Smooth muscle cell of bladder (primary cell): ENCODE results near the gene ATG9A. TPM values are rescaled to one million over a fixed set of nuclear protein-coding genes. Genes with fewer than 3 reads are reported as not detected.

Source experiments
- total RNA-seq: library from RNA; depleted of rRNA; stranded (reverse); fragments of >200 nt; gene quantifications from 2 replicates; pipeline ENCODE4 v1.2.3, GENCODE V29; 2014

ATG9A gene
- total RNA-seq, result 31.1 and 43.0 TPM in 2 replicates

GRCh38 chr2:219229305-219230058 is at the start of gene ATG9A, which contains the start of gene ANKZF1:
Gene ATG9A (minus strand): TSS chr2:219229636. CDS start chr2:219228024, 1,612 bp downstream.
Gene ANKZF1 (plus strand): TSS chr2:219229806. CDS start chr2:219230258, 452 bp downstream.

DNA sequence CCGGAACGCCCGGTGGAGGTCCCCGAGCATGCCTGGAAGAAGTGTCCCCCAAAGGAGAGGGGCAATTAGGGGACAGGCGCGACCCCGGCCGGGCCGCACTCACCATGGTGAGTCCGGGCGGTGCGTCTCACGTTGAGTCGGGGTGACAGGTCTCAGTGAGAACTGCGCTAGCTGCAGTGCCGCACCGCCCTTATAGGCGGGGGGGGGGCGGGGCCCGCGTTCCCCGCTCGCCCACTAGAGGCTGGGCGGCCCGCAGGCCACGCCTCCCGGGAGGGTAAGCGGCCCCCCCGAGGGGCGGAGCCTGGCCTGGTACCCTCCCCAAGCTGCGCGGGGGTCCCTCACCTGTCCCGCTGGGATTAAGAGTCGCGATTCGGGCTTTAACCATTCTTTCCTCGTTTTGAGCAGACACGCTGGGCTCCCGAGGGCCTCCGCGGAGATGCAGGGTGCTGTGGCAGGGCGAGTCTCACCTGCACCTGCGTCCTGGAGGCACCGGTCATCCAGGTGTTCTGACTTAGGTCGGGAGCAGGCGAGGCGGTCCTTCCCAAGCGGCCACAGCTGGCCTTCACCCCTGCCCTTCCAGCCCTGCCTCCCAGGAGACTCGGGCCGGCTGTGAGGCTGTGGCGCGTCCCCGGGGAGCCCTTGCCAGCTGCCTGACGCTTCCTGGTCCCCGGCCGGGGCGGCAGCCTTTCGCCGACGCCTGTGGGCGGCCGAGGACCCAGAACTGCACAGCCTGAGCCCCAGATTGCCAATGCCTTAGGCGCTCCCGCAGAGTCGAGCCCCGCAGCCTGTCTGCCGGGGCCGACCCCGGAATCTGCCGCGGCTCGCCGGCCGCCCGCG is 24.5 kb upstream of the ATG9A start, which contains the start of gene TUBA4A:
TUBA4A (minus strand) TSS at position 166 of the 837 bp plus-strand sequence; CDS start at position 106, 60 bp downstream.

GRCh38 chr2:219252900-219253752 is 23.7 kb upstream of the ATG9A start, which contains the start of gene TUBA4B:
Gene TUBA4B (plus strand): TSS chr2:219253243. CDS start chr2:219253408, 165 bp downstream.

GRCh38 chr2:219245148-219245898 is 15.9 kb upstream of the ATG9A start, which contains the start of the genes GLB1L and STK16:
Gene GLB1L (minus strand): TSS chr2:219245444. CDS start chr2:219243573, 1,871 bp downstream.
Gene STK16 (plus strand): TSS chr2:219245479. CDS start chr2:219246000, 521 bp downstream.

DNA sequence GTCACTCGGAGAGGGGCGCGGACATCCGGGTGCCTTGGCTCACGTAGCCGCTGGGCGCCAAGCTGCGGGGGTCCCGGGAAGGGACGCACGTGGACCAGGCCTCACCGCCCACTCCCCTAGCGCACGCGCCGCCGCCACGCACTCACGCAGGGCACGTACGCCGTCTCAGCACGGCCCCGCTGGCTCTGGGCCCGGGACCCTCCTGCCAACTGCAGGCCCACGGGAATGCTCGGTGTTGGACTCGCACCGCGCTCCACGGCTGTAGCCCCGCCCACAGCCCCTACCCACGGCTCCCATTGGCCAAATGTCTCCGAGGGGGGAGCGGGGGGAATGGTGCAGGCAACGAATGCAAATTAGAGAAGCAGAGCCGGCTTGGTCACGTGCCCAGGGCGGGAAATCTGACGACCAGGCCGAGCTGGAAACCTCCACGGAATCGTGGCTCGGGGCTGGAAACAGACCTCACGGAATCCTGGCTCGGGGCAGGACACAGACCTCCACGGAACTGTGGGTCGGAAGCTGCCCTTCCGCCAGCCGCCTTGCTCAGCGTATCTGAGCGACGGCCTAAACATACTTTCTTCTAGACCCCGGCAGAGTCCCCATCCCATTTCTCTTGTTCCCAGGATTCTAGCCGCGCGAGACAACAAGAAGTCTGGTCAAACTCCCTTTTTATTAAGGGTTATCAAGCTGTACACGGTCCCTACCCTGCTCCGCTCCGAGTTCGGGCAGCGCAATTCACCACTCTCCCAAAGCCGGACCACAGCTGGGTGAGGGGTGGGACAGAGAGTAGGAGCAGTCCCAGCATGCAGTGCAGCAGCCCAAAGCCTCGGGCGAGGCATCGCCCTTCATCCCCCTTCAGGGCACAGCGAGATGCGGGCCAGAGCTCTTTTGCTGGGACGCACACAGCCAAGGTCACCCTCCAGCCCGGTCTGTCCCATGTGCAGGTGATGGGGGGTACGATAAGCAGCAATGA is 10.4 kb downstream of the ATG9A start, which contains the start of gene ABCB6:
ABCB6 (minus strand) TSS at position 227 of the 970 bp plus-strand sequence. CDS start 285 bp downstream, outside the sequence.

DNA sequence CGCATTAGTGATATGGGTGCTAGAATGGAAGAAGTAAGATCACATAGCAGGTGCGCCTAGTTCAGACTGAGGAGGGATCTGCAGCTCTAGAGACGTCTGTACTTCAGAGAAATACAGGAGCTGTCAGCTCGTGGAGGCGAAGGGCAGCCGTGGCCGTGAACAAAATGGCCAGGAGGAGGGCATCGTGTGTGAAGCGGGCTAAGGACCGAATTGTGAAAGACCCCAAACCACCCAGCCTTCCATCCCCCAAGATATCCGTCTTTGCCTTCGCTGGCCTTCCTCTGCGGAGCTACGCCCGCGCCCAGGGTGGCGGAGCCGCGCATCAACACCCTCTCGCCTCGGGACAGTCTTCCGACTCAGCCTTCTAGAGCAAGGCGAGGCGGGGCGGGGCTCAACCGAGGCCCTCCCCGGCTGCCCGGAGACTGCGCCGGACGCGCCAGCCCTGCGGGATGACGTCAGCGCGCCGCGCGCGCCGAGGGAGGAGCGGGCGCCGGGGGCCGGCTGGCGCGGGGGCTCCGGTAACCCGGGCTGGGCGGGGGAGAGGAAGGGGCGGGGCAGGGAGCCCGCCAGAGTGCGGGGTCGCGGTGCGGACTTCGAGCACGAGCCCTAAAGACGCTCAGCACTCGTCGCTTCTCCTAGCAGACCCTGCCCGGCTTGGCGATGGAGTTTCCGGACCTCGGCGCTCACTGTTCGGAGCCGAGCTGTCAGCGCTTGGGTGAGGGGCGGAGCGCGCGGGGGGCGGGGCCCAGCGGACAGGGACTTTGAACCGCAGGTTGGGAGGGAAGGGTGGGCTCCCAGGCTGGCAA is 22.9 kb downstream of the ATG9A start, which contains the start of gene ZFAND2B:
ZFAND2B (plus strand) TSS at position 455 of the 806 bp plus-strand sequence; CDS start at position 661, 206 bp downstream.

GRCh38 chr2:219177552-219178376 is 51.7 kb downstream of the ATG9A start, which contains the start of gene RETREG2:
Gene RETREG2 (plus strand): TSS chr2:219178275. CDS start chr2:219178353, 78 bp downstream.

DNA sequence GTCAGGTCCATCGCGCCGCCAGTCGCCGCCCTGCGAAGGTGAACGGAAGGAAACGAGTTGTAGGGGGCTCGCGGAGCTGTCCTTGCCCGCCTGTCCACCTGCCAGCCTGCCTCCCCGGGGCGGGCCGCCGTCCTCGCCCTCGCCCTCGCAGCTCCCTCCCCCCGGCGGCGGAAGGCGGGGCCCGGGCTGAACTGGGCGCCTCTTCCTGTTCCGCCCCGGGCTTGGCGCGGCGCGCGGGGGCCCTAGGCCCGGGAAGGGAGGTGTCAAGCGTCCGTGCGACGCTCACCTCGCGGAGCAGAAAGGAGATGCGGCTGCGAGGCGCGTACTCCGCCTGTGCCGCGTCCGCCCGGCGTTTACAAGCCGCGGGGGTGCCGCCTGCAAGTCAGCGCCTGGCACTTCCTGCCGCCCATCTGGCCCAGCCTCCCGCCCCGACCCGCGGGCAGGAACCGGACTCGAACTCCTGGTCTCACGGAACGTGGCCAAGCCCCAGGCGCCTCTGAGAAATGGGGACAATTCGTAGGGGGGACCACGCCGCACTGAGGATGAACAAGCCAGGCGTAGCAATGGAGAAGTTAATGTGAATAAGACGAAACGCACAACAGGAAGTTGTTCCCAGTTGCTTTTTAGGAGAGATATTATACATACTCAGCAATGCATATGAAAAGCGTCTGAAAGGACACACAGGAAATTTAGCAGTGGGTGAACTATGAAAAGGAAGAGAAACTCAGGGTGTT is 52.5 kb downstream of the ATG9A start, which contains the start of gene CNPPD1:
CNPPD1 (minus strand) TSS at position 108 of the 734 bp plus-strand sequence; CDS start at position 11, 97 bp downstream.

GRCh38 chr2:219169930-219170654 is 59.3 kb downstream of the ATG9A start, which contains the start of gene SLC23A3:
Gene SLC23A3 (minus strand): TSS chr2:219170029. CDS start chr2:219169984, 45 bp downstream.

Other genes starting within 250 kb of the ATG9A start
- not detected in 2 replicates for gene FEV, start 244.5 kb downstream of the ATG9A start, total RNA-seq
- gene CRYBA2, start 236.2 kb downstream of the ATG9A start, total RNA-seq, result not detected in 2 replicates
- gene CFAP65, start 188.1 kb downstream of the ATG9A start, total RNA-seq, result not detected in 2 replicates
- gene IHH, start 168.7 kb downstream of the ATG9A start, total RNA-seq, result not detected in 2 replicates
- 12.5 and 14.5 TPM in 2 replicates for gene NHEJ1, start 68.8 kb downstream of the ATG9A start, total RNA-seq
- 0.57 and 2.4 TPM in 2 replicates for gene SLC23A3, start 59.6 kb downstream of the ATG9A start, total RNA-seq
- gene CNPPD1, start 52.7 kb downstream of the ATG9A start, total RNA-seq, result 20.1 and 25.6 TPM in 2 replicates
- gene RETREG2, start 51.4 kb downstream of the ATG9A start, total RNA-seq, result 52.1 and 91.3 TPM in 2 replicates
- 18.6 and 19.0 TPM in 2 replicates for gene ZFAND2B, start 22.9 kb downstream of the ATG9A start, total RNA-seq
- 32.1 and 67.8 TPM in 2 replicates for gene ABCB6, start 10.7 kb downstream of the ATG9A start, total RNA-seq
- 19.8 and 33.8 TPM in 2 replicates for gene ANKZF1, start 170 bp upstream of the ATG9A start, total RNA-seq
- 22.3 and 38.6 TPM in 2 replicates for gene GLB1L, start 15.8 kb upstream of the ATG9A start, total RNA-seq
- gene STK16, start 15.8 kb upstream of the ATG9A start, total RNA-seq, result 24.2 and 30.7 TPM in 2 replicates
- not detected in 2 replicates for gene TUBA4B, start 23.6 kb upstream of the ATG9A start, total RNA-seq
- gene TUBA4A, start 24.3 kb upstream of the ATG9A start, total RNA-seq, result 7.0 and 12.0 TPM in 2 replicates
- gene DNAJB2, start 49.7 kb upstream of the ATG9A start, total RNA-seq, result 33.0 and 47.1 TPM in 2 replicates
- gene PTPRN, start 79.8 kb upstream of the ATG9A start, total RNA-seq, result 6.4 and 57.0 TPM in 2 replicates
- not detected in 2 replicates for gene RESP18, start 103.1 kb upstream of the ATG9A start, total RNA-seq
- 106 and 116 TPM in 2 replicates for gene DNPEP, start 158.3 kb upstream of the ATG9A start, total RNA-seq
- 0.71 and 3.7 TPM in 2 replicates for gene DES, start 188.7 kb upstream of the ATG9A start, total RNA-seq
- 3.7 and 9.8 TPM in 2 replicates for gene SPEG, start 205.2 kb upstream of the ATG9A start, total RNA-seq